G401 (cell line): Measurements from ENCODE around the gene ABCC4. TPM values are rescaled to one million over a fixed set of nuclear protein-coding genes. Genes with fewer than 3 reads are reported as not detected.

ENCODE experiments used
- DNase-seq: peaks from one replicate; pipeline ENCODE4 v3.0.0-alpha.2; 2015; ENCODE audit warnings: low spot score
- in situ Hi-C: cut with HindIII; loops from 2 replicates; pipeline ENCODE4 v1.10.0; 2016; ENCODE audit warnings: low sequenced_read_pairs, mixed read lengths
- total RNA-seq: library from RNA; depleted of rRNA; stranded (reverse); fragments of >200 nt; shearing (Covaris generic); gene quantifications from 2 replicates; pipeline ENCODE4 v1.2.3, GENCODE V29; 2014

The ABCC4 gene
- total RNA-seq, 1 experiment from 2014 or later = 12.9 TPM

DNA sequence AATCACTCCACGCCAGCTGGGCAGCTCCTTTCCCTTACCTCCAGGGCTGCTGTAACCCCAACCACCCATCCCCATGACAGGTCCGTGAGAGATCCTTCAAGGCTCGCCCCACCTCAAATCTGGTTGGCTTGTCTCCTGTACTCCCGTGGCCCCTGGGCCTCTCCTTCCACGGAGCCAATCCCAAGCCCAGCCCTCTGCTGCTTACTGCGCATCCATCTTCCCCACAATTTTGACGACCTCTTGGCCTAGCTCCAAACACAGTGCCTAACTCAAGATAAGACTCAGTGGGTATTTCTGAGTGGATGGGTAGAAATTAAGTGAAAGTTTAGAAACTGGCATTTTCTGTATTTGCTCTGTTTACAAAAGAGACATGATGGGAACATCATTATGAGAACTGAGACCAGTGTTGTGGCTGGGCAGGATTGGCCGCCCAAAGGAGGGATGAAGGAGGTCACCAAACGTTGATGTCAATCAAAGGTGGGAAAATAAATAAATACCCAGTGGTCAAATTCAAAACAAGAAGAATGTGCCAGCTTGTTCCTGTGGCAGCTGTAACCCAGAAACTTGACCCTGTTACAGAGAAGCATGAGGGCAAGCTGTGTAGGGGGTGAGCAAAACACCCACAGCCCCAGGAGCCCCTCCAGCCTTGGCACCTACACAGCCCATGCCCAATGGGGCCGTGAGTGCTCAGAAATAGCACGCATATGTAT lies 162.2 kb downstream of the ABCC4 start:
- no peak for DNase-seq
- in situ Hi-C loops = no loop called here

DNA sequence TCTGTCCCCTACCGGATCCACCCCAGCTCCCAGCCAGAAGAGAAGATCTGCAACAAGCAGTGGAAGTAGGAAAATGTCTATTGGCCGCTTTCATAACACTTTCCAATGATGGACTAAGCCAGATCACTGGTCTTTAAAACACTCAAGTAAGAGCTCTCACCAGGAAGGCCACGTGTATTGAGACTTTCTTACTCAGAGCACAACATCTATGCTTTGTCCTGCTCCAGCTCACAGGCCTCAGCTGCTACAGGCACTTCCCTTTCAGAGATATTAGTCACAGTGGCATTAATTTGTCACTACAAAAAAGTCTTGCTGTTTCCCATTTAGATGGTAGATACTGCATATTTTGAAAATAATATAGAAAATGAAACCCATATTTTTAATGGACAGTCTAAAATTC lies 164.2 kb downstream of the ABCC4 start:
- no peak for DNase-seq
- in situ Hi-C loops = no loop called here

DNA sequence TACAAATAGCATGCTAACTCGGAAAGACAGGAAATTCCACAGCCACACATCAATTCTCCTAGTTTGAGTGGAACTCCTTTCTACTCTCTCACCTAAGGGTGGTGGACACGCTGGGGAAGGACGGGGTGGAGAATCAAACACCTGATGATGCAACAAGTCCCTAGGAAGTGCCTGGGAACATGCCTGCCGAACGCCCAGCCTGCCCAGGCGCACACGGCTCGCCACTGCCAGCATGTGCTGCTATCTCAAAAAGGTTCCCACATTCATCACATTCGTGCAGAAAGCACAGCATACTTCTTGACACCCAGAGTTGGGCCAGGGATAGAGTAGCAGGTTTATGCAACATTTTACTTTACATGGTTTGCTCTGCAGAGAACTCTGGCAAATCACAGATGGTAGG lies 164.6 kb downstream of the ABCC4 start:
- DNase-seq = no peak
- in situ Hi-C loops = no loop called here

DNA sequence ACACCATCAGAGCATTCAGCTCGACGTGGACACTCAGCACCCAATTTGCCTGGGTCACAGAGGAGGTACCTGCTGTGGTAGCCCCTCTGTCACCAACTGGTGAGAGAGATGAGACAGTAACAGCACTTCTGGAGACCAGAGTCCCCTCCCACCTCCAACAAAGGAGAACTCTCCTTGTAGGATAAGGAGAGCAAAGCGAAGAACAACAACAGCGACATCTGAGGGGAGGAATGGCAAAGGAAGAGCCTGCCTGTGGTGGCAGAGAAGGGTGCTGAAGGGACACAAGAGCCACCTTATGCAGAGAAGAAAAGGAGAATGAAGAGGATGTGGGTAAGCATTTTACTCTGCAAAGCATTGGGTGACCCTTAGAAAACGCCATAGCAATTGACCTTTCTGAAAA lies 167.8 kb downstream of the ABCC4 start:
- in situ Hi-C loops = no loop called here
- DNase-seq = no peak

DNA sequence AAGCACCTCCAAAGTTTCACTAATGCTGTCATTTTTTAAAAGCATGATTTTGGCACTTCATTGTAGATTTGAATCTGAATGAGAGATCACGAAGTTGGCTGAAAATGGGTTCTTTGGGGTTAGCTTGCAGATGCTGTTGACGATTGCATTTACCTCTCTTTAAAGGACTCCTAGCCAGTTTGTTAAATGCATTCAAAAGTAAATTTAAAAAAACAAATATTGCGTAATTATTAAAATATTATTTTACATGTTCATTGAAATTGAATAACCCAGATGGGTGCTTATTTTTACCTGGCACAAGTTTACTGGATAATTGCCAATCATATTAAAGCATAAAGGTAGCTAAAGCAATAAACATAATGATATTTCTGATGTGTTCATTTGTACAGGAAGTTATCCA lies 172.2 kb downstream of the ABCC4 start:
- in situ Hi-C loops = no loop called here

DNA sequence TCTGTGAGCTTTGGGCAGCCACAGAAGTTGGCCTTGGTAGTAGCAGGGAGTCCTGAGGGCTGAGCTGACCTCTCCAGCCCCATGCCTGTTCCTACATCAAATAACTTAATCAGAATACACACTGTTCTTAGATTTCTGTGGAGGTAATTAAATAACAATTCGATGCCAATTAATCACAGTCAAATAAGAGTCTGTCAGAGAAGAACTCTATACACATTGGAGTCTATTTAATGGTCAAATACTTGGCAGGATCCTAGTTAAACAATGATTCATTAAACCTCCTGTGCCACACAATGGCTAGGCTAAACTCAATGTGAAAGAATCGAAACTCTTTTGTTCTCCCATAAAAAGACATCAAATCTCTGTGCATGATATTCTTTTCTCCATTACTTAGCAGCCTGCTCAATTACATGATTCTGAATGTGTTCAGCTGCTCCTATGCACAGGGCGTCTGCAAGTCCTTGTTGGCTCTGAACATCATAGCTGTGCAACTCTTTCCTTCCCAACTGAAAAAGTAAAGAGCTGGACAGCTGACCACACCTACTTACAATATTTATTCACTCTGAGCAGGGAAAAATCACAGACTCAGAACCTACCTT lies 173.1 kb downstream of the ABCC4 start:
- in situ Hi-C loops = no loop called here
- DNase-seq = no peak

More for the DNA sequence above, 172.2 kb downstream of the ABCC4 start:
- DNase-seq = no peak

DNA sequence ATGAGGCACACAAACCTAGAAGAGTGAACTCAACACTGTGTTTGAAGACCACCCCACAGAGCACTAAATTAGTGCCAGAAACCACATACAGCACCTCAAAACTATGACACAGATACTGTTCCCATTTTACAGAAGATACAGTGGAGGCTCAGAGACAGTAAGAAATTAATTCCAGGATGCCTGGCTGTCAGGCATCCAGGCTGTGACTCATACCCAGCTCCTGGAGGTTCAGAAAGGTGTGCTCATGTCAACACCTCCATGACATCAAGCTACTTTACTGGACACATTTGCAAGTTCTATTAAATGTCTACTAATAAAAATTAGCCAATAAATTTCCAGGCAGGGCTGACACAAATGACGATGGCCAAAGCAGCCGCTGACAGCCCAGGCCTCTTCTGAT lies 176.3 kb downstream of the ABCC4 start:
- no peak for DNase-seq
- in situ Hi-C loops = no loop called here

DNA sequence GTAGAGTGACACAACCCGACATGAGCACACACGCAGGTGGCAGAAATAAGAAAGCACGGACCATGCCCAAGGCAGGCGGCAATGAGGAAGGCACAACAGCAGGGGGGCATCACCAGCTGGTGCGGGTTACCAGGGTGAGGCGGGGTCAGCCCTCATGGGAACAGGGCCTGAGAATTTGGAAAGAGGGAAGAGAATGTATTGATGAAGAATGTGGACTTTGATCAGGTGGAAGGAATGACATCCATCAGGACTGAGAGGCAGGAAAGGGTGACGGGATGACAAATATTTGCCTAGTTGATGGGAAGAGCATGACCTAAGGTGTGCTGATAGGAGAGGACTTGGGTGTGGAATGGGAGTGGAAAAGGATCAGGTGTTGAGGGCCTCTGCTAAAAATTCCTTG lies 177.5 kb downstream of the ABCC4 start:
- in situ Hi-C loops = no loop called here
- no peak for DNase-seq

DNA sequence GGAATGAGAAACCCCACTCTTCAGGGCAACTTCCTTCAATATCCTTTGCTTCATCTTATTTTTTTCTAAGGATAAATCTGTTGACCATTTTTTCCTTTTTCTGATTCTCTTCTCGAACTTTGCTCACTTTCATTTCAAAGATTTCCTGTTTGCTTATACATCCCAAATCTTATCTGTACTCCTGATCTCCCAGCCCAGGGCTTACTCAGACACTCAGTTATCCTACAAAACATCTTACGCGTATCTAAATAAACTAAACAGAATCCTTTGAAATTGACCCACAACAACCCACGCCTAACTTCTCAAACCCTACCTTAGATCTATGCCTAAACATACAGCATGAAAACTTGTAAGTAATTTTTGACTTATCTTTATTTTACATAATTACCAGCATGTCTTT lies 179.2 kb downstream of the ABCC4 start:
- DNase-seq = no peak
- in situ Hi-C loops = no loop called here

DNA sequence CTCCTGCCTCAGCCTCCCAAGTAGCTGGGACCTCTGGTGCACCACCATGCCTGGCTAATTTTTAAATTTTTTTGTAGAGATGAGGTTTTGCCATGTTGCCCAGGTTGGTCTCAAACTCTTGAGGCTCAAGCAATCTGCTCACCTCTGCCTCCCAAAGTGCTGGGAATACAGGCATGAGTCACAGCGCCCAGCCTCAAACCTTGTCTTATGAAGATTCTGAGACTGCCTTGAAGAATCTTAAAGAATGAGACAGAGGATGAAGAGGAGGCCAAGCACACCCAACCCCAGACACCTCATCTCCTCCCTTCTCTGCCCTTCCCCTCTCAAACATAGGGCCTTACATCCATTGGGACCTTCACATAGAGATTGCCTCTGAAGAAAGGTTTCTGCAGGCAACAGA lies 179.7 kb downstream of the ABCC4 start:
- in situ Hi-C loops = no loop called here
- no peak for DNase-seq

DNA sequence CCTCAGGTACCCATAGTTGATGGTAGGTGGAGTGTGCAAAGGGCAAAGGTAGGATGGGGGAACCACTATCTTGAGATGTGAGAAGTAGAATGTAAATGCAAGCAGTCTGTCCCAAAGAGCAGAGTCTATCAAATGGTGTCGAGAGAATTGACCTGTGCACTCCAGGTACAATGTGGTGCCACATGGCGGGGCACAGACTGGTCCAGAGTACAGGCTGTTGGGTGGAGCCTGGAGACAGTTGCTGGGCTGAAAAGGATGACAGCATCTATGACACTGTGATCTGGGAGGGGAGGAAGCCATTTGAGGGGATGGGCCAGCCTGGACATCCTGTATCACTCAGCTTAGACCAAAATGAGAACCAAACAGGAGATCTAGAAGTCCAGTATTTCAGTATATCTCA lies 180.6 kb downstream of the ABCC4 start:
- in situ Hi-C loops = no loop called here
- no peak for DNase-seq

DNA sequence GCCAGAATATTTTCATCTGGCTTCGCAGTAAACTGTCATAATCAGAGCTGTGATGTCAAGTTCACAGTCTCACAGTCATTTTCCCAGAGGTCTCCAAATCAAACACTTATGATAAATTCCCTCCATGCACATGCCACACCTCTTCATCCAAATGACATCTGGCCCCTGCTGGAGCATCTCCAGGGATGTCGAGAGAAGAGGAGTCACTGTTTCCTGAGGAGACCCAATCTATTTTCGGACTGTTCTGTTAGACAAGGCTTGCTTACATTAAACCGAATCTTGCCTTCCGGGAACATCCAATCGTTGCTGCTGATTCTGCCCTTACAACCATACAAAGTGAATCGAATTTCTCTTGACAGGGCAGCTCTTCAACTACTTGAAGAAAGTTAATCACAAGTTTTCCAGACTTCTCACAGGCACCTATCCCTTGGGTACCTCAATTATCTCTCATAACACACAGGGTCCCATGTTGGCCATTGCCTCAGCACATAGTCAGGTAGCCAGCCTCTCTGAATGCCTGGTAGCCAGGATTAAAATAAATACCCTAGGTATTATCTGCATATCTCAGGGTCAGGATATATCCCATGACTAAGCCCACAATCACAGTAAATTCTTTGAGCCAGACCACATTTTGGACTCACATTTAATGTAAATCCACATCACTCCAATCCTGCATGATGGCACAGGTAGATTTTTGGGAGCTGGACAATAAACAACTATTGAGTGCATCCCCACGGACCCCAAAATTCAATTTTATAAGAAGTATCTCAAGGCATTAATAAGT lies 182.5 kb downstream of the ABCC4 start:
- in situ Hi-C loops = no loop called here

DNA sequence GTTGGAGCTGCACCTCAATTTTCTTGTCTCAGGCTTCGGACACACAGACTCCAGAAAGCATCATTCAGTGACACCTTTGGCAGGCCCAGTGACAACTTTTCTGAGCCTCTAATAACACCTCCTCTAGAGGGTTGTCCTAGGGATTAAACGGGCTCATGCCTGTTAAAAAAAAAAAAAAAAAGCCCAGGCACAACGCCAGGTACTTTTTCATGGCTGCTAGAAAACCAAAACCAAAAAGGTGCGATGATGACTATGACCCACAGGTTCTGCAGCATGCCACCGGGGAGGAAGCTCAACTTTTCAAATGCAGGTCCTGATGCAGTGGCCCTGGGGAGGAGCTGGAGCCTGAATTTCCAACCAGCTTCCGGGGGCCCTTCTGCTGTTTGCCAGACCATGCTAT lies 184.2 kb downstream of the ABCC4 start:
- in situ Hi-C loops = no loop called here
- DNase-seq = no peak

More for the DNA sequence above, 182.5 kb downstream of the ABCC4 start:
- DNase-seq = no peak

DNA sequence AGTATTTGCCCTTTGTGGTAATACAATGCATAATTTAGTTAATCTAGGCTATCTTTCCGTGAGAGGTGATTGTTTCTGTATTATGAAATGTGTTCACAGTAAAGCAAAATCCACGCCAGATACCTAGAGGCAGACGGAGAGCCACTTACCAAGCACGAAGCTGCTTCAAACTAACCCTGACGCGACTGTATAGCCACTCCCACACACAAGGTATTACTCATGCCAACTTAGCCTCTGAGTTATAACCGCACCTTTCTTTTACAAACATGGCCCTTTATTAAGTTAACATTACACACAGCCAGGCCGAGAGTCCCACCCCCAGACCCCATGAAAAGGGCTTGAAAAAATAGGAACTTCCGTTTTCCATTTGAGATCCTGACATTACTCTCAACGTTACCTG lies 185.7 kb downstream of the ABCC4 start:
- in situ Hi-C loops = no loop called here
- DNase-seq = no peak

DNA sequence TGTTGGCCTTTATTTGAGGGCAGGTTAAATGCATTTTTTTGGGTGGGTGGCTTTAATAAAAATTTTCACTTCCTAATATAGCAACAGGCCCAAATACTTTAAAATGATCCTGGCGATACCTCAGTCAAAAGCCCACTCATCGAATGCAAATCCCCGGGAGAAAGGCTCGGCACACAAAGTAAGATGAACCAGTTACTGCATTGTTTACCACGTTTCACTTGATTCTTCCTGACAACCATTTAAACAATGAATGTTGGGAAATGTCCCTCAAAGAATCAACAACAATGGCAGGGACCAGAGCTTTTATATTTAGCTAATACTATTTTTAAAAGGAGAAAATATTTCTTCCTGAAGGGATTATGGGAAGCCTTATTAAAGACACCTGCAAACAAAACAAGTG lies 187.7 kb downstream of the ABCC4 start:
- in situ Hi-C loops = no loop called here

DNA sequence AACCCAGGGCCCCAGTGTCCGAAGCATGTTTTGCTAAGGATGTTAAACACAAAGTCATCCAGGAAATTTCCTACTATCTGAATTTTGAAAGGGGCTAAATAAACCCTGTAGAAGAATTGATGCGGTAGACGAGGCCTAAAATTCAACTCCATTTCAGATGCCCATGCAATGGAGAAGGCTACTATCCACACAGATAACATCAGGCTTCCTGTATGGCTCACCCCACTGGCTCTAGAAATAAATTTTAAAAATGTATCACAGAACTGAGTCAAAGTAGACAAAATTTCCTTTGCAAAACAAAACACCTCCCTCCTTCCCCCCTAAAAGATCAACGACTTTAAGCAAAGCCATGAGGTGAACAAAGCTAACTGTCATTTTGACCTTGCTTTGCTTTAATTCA lies 188.4 kb downstream of the ABCC4 start:
- DNase-seq = no peak
- in situ Hi-C loops = no loop called here

More for the DNA sequence above, 187.7 kb downstream of the ABCC4 start:
- DNase-seq = no peak

DNA sequence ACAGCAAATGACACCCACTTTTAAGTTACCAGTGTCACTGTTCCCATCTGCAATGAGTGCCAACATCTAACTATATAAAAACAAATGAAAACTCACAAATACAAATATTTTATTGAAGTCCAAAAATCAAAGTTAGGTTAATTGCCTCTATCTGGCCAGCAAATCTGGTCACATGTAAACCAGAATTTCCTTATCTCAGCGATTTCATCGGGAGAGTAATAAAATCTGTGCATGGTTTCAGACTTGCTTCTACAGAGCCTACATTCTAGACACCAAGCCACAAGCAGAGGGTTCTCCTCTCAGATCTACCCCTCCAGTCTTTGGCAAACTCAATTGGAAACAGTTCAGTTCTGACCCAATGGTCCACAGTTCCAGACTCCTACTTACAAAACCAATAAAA lies 189.6 kb downstream of the ABCC4 start:
- in situ Hi-C loops = no loop called here
- no peak for DNase-seq

DNA sequence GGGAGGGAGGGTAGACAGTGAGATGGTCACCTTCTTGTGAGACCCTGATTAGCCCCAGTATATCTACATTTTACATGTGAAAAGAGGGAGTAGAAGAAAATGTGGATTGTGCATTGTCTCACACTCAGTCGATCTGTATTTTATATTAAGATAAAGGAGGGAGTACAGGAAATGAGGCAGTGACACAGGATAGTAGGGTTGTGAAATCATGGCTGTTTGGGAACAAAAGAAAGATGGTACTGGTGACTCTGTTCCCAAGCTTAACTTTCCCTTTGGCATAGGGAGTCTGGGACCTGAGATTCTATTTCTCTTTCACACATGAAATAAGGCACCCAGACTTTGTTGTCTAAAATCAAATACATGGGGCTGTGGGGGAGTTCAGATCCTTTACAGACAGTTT lies 194.7 kb downstream of the ABCC4 start:
- in situ Hi-C loops = no loop called here
- DNase-seq = no peak

DNA sequence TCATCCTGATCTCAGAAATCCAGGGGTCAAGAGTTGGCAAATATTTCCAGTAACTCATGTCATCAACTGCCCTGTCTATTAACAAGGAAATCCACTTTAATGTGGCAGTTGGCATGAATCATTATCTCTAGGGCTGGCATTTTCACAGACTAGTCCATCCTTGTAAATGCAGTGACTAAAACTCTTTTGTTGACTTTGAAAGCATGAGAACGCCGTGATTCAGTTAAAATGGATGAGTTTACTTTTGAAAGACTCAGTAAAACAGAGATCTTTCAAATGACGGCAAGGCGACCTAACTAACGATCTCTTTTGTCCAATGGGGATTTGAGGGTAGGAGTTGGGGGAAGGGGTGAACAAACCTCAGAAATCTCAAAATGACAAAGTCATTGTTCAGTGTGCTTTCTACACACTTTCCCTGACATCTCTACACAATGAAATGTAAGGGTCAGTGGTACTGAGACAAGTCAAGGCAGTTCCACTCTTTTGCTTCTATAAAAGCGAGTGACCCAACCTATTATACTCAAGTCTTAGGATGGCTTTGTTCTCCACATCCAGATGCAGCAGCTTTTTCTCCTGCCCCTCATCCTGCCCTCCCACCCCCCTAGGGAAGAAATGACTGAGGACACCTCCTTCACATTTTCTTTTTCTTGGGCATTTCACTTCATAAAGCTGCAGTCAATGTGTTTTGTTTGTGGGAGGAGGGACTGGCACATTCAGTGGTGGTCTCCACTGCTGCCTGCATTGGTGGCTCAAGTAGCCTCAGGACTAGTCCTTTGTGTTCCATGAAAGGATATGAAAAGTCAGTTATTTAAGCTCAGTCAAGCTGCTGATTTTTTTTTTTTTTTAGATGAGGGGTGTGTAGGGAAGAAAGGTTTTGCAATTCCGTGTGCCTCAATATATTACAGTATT lies 200.5 kb downstream of the ABCC4 start:
- in situ Hi-C loops = no loop called here
- DNase-seq = no peak

DNA sequence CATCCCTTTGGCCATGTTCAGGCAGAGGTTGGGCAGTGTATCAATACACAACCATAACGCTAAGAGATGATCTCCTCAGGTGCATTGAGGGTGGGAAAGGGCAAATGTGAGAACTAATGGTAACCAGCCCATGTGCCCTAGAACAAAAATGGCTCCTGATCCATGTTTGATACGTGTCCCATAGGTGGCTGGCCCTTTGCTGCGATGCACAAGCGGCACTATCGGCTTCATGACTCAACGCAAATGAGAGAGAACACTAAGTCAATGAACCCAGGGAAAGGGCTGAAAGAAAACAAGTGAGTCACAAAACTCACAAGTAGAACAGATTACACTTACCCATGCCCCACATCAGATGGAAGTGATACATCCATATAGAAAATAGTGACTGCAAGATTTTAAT lies 201.7 kb downstream of the ABCC4 start:
- no peak for DNase-seq
- in situ Hi-C loops = no loop called here
